HG02885 (cell line): Measurements from ENCODE around the gene BCL2L11.

Experiments
- ATAC-seq: cut with Tn5 transposase; IDR thresholded peaks from one replicate; pipeline ENCODE4 v1.9.1; 2021; ENCODE audit warnings: mild to moderate bottlenecking; ENCODE audit not compliant: unreplicated experiment, poor library complexity

BCL2L11 gene

DNA sequence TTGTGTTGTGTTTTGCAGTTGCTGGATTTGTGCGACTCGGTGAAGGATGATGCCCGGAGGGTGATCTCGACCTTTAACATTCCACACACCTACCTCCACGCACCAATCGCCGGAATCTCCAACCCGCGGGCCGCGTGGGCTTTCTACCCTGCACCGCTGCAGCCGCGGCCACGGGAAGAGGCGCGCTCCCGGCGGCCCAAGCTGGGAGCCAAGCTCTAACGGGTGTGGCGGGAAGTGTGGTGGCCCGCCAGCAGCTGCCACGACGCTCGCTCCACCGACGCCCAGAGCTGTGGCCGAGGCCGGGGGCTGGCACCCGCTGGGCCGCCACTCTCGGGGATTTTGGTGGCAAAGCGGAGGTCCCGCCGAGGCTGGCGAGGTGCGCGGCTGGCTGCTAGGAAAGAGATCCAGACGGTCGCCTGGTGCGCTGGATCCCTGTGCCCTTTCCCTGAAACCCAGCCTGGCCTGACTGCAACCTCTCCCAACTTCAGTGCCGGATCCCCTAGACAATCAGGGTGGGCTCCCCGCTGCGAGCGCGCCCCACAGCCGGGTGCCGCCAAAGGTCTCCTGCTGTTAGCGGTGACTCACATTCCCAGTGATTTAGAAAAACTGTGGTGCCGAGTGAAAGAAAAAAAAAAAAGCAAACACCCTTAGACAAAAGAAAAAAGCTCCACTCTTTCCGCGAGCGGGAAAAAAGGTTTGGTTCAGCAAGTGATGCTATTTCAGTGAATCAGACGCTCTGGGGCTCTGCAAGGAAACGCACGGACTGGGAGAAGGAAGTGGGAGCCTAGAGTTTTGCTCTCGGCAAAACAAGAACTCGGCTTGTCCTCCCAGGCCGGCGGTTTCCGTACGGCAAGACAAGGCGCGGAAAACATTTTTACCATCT, 2.9 kb upstream of the BCL2L11 start:
- ATAC-seq: no peak

DNA sequence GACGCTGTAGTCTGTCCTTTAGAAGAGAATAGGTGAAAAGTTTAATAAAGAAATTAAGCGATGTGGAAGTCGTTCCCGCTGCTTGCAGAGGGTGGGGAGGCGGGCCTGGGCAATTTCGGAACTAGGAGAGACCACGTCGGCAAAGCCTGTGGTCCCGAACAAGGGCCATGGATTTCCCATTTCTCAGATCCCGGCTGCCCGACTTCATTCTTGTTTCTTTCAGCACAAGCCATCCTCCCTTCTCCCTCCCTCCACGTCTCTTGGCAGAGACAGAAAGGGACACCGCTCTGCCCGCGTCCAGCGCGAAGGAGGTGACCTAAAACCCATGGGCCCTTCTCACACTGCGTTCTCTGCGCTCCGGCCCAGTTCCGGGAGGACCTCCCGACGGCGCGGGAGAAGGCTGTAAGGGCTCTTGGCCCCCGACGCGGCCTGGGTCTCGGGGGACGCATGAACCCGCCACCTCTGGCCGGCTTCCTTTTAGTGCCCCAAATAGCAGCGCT, 2.2 kb upstream of the BCL2L11 start:
- no peak for ATAC-seq

DNA sequence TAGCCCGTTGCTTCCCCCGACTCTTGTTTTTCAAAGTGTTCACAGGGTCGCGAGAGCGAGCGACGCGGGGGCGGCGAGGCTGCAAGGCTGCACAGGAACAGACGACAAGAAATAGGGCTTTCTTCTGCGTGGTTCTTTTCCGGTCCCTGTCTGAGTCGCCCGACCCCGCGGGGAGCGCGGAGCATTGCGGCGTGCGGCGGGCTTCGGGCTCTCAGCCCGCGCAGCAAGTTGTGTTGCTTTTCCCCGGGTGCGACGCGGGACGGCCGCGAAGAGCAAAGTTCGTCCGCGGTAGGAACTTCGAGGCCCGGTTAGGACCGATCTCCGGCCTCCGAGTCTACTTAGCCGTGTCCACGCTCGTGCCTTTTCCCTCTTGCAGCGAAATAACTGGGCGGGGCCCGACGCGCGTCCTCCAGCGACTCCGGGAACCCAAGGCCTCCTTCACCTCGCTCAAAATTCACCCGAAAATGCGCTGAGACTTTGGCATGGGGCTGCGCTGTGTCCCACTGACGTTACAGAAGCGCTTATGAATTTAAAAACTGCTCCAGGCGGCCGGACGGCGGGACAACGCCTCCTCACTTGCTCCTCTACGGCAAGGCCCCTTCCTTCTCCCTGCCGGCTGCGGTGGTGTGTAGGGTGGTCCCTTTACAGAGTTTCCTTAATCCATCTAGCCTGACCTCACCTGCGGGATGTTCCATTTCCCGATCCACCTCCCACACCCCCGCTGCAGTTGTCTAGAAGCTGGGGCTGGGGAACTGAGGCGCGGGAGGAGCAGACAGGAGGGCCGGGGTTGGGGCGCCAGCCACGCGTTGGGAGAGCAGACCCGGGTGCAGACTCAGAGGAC, 1.5 kb upstream of the BCL2L11 start:
- no peak for ATAC-seq

DNA sequence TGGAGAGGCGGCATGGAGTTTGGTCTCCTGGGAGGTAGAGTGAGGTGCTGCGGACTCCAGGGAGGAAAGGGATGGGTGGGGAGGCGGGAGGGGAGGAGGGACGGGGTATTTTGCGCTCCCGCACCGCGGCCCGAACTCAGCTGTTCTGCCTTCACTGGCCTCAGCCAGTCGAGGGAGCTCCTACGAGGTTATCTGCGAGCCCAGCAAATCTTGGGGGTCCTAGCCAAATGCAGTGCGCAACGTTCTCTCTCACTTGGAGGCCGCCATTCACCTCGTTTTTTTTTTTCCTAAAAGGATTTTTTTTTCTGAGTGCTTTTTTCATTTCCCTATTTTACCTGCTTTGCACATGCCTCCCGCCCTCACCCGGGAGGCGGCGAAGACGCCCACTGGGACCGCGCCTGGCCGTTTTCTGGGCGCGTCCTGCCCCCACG, 877 bp upstream of the BCL2L11 start:
- peak; percentile 3 for ATAC-seq

DNA sequence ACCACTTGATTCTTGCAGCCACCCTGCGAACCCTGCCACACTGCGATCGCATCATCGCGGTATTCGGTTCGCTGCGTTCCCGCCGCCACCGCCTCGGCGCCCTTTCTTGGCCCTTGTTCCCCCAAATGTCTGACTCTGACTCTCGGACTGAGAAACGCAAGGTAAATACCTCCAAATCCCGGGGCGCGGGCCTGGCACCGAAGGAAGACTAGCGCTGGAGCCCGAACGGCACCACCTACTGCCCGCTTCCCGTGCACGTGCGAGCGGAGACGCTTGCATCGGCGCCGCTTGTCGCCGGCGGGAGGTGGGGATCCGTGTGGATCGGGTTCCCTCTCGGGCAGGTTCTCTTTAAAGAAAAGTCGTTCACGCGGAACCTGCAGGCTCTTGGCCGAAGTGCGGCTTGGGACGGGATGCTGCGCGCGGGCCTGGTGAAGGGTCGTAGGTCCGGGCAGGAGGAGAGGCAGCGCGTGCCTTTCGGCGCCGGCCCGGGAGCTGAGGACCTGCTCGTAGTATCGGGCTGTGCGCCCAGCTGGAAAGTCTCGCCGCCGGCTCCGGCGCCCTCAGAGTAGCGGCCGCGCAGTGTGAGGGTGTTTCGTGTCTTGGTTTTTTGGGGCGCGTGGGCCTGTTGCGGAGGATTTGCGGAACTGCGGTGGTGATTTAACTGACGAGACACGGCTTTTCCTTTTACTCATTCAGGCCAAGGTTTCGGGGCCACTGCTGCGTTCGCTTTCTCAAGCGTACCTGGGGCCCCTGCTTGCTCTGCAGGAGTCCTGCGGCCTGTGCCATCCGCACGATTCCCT, 514 bp downstream of the BCL2L11 start:
- ATAC-seq: no peak

DNA sequence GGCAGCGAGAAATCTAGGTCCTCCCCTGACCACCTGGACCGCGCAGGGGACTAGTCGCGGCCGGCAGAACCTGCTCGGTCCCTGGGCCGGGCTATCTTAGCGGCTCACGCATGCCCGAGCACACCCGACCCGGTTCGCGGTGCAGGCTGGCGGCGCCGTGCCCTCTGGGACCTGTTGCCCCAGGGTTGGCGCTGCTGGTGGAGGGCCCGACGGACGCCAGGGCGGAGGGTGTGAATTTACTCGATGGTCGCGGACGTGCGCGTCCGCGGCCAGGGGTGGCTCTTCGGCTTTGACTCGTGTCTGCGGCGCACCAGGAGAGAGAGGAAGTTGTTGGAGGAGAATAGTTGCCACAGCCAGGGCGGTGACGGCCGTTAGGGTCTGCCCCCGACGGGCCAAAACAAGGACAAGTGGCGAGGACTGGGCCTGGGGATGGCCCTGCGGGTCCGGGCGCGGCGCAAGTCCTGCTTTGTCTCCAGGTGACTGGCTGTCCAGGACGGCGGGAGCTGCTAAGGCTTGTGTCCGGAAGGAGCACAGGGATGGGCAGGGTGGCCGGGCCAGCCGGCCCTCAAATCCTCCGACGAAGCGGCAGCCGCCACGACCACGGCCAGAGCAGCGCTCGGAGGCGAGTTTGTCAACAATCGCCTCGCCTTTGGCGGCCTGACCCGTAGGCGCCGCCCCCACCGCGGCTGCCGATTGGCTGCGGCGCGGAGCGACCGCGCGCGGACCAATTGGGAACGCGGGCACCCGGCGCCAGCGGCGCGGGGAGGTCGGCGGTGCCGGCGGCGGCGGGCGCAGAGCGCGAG, 1.3 kb downstream of the BCL2L11 start:
- ATAC-seq: peak; percentile 57

DNA sequence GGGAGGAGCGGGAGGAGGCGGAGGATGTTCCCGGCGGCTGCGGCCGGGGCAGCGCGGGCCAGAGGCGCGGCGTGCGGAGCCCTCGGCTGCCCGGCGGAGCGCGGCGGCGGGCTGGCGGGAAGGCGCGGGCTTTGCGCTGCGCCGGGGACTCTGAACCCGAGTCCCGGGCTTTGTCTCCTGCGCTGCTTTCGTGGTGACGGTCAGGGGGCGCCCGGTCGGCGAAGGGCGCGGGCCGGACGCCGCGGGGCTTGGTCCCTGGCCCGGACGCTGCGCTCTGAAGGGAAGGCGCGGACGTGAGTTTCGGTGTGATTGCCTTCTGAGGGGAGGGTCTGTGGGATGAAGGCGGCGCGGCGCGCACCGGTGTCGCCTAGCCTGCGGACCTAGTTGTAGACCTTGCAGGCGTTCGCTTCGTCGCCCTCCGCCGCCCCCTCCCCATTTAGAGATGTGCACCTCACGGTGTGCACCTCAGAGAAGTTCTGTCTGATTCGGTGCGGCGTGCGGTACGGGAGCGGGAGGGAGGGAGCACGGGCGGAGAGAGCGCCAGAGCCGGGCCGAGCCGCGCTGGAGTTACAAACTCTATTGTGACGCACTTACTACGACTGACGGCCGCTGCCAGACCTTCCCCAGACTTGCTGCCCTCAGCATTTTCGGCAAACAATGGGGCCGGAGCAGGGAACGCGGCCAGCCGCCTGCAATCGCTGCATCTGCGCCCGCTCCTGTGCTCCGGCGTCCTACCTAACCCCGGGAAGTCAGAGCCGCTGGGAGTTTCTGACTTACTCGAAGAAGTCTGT, 2.1 kb downstream of the BCL2L11 start:
- ATAC-seq: no peak

DNA sequence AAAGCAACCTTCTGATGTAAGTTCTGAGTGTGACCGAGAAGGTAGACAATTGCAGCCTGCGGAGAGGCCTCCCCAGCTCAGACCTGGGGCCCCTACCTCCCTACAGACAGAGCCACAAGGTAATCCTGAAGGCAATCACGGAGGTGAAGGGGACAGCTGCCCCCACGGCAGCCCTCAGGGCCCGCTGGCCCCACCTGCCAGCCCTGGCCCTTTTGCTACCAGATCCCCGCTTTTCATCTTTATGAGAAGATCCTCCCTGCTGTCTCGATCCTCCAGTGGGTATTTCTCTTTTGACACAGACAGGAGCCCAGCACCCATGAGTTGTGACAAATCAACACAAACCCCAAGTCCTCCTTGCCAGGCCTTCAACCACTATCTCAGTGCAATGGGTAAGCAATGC, 3.0 kb downstream of the BCL2L11 start:
- ATAC-seq: no peak

DNA sequence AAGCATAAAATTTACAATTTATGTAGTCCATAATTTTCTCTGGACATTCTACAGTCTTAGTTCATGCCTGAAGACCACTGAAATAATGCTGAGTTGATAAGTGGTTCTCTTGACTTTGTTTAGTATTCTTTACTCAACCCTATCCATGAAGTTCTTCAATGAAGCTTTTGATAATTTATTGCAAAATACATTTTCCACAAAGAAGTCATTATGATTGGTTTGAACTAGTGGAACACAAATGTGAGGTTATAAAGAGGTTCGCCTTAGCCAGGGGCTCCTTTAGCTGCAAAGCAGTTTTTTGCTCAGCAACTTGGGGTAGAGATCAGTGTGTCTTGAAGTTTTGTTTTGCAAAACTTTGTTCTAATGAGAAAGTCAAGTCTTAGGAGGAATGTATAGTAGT, 5.9 kb downstream of the BCL2L11 start:
- ATAC-seq: no peak

DNA sequence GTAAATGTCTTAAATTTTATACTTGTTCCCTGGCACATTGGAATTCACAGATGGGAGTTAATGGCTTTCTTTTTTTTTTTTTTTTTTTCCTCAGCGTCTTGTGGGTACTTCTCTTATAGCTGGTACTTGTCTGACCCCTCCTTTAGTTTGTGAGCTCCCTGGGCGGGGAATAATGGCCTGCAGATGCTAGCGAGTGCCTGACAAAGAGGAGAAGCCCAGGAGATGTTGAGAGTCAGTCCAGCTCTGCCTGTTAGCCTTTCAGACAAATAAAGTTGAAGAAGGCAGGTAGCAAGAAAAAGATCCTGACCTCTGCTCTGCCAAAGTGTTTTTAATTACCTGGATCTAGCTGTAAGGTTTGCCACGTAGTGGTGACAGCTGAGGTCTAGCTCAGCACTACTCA, 6.6 kb downstream of the BCL2L11 start:
- ATAC-seq: no peak

DNA sequence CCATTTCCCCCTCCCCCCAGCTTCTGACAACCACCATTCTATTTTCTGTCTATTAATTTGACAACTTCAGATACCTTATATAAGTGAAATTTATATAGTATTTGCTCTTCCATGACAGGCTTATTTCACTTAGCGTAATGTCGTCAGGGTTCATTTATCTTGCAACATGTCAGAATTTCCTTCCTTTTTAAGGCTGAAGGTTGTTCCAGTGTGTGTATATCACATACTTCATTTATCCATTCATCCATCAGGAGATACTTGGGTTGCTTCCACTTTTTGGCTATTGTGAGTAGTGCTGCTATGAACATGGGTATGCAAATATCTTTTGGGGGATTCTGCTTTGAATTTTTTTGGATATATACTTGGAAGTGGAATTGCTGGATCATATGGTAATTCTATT, 7.4 kb downstream of the BCL2L11 start:
- ATAC-seq: no peak

DNA sequence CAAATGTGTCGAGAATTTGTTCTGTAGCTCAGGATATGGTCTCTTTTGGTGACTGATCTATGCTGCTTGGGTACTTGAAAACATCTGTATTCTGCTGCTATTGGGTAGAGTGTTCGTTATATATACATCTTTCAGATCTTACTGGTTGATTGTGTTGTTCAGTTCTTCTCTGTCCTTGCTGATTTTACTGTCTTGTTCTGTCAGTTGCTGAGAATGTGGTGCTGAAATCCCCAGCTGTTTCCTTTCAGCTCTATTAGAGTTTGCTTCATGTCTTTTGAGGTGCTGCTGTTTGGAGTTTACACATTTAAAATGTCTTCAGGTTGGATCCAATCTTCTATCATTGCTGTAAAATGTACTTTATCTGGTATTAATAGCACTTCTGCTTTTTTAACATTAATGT, 12.9 kb downstream of the BCL2L11 start:
- ATAC-seq: no peak

DNA sequence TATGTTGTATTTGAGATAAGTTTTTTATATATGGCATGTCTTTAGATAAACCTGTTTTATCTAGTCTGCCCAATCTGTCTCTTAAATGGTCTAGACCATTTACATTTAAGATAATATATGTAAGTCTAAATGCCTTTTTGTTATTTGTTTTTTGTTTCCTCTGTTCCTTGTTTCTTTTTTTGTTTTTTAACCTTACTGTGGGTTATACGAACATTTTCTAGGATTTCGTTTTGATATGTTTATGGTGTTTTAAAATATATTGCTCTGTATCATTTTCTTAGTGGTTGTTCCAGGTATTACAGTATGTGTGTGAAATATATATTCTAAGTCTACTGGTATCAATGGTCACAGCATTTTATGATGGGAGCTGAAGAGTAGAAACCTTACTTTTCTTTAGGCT, 13.3 kb downstream of the BCL2L11 start:
- ATAC-seq: no peak

DNA sequence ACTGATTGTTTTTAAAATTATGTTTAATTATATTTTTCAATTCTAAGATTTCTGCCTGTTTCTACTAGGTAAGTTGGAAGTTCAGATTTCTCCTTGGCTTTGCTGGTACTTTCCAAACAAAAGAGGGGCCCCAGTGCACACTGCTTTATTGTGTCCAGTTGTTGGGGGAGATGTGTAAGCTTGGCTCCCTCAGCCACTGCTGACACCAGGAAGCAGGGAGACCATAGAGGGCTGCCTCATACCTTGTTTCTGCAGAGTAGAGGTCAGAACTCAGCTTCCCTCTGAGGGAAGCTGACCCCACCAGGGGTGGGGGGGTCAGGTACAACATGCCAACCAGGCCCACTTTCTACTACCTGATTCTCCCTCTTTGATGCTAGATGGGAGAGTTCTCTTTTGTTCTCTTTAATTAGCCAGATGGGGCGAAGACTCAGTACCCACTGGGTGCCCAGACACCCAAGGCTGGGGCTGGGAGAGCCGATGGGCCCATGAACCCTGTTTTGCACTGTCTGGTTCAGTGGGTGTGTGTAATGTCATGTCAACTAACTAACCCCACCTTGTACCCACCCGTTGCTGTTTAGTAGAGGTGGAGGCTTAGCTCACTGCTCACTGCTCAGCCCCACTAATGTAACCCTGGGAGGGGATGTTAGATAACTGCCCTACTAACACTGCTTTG, 14.7 kb downstream of the BCL2L11 start:
- no peak for ATAC-seq

DNA sequence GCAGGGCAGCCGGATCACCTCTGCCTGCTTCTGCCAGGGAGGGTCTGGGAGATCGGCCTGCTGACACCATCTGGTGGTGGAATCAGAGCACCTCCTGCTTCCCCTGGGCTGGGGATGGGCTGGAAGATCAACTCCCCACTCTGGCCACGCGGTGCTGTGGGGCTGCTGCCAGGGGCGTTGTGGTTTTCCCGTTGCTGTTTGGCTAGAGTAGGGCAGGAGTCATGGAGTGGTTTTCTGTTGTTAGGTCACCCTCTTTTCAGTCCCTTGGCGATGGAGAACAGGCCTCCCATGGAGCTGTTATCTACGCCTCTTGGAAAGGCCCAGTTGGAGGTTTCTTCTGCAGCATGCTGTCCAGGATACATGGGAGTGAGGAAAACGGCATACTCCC, 15.2 kb downstream of the BCL2L11 start:
- no peak for ATAC-seq

DNA sequence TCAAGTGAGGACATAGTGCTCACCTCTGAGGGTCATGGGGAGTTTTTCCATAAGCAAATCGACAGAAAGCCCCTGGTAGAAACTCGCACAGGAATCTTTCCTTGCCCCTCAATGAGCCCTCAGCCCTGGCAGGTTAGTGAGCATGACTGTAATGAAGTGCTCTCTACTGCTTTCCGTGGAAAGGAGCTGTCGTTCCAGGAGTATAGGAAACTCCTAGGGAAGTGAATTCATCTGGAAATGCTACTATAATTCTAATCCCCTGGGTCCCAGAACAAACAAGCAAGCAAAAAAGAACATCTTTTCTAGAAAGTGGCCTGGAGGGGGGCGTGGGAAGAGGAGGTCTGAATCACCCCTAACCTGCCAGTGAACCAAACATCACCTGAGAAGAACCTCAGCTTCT, 18.1 kb downstream of the BCL2L11 start:
- no peak for ATAC-seq

DNA sequence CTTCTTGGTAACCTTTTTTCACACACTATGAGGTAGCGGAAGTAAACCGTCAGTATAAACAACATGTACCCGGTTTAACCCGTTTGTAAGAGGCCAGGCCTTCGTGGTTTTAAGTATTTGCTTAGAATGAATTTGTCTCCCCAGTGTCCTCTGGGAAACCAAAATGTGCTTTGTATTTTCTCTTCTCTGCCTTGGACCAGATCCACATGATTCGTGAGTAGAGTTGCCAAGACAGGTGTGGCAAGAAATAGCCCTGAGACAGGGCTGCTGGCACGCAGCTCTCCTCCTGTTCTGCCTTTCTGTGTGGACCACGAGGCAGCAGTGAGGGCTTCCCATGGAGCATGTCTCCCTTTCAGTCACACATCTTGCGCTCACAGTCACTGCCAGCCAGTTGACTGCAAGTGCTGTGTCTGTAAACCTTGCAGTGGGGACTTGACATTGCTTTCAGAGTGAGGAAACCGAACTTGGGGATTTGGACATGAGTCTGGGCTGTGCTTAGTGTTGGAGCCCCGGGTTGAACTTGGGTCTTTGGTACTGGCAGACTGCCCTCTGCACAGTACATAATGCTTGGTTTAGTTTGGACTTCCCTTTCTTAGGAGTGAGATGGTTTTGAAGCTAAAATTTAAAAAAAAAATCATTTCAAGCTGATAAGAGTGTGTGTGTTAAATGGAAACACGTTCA, 19.1 kb downstream of the BCL2L11 start:
- ATAC-seq: no peak

DNA sequence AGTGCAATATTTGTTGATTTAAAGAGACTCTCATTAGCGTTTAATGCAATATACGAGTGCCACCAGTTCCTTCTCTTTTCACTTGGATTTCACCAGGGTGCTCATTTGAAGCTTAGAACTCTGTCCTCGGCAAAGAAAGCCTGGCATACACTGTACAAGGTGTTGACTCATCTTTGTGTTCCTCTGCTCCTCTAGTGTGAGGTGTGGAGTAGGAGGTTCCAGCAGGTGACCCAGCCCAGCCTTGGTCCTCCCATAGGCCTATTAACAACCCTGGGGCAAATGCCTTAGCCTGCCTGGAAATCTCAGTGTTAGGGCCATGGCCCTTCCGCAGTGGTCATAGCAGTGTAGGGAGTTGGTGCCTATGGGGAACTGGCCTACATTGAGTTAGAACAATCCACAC, 20.1 kb downstream of the BCL2L11 start:
- ATAC-seq: no peak
